Ishikawa (cell line): ENCODE measurements around the gene CDC16.

Experiments used
- CEBPB ChIP-seq: IDR thresholded peaks from 2 replicates; pipeline ENCODE4 v1.6.1; 2012
- CREB1 ChIP-seq: IDR thresholded peaks from 2 replicates; pipeline ENCODE4 v1.6.1; 2012; ENCODE audit warnings: low read depth
- EGR1 ChIP-seq: IDR thresholded peaks from 2 replicates; pipeline ENCODE4 v1.6.1; 2012
- EP300 ChIP-seq: IDR thresholded peaks from 2 replicates; pipeline ENCODE4 v1.6.1; 2012; ENCODE audit warnings: borderline replicate concordance
- FOXM1 ChIP-seq: IDR thresholded peaks from 2 replicates; pipeline ENCODE4 v1.6.1; 2012; ENCODE audit warnings: low read depth, borderline replicate concordance
- MAX ChIP-seq: IDR thresholded peaks from 2 replicates; pipeline ENCODE4 v1.6.1; 2012
- NFIC ChIP-seq: IDR thresholded peaks from 2 replicates; pipeline ENCODE4 v1.6.1; 2012
- RAD21 ChIP-seq: IDR thresholded peaks from 2 replicates; pipeline ENCODE4 v1.6.1; 2012; ENCODE audit warnings: low read depth
- TAF1 ChIP-seq: IDR thresholded peaks from 2 replicates; pipeline ENCODE4 v1.6.1; 2012; ENCODE audit warnings: low read depth, mild to moderate bottlenecking
- TCF12 ChIP-seq: IDR thresholded peaks from 2 replicates; pipeline ENCODE4 v1.6.1; 2012; ENCODE audit warnings: low read depth
- TEAD4 ChIP-seq: IDR thresholded peaks from 2 replicates; pipeline ENCODE4 v1.6.1; 2012
- YY1 ChIP-seq: IDR thresholded peaks from 2 replicates; pipeline ENCODE4 v1.6.1; 2012; ENCODE audit warnings: low read depth
- ZBTB7A ChIP-seq: IDR thresholded peaks from 2 replicates; pipeline ENCODE4 v1.6.1; 2012; ENCODE audit warnings: low read depth
- TF ChIP-seq, protein P1 (sequence below): IDR thresholded peaks from 2 replicates; pipeline ENCODE4 v1.6.1; 2012
- TF ChIP-seq, protein P2 (sequence below): IDR thresholded peaks from 2 replicates; pipeline ENCODE4 v1.6.1; 2012; ENCODE audit warnings: low read depth, mild to moderate bottlenecking

Gene CDC16

GRCh38 chr13:114263578-114263977 is 28.9 kb downstream of the CDC16 start:
- TF ChIP-seq MAX (no peak), TAF1 (no peak), CEBPB (no peak), YY1 (no peak), CREB1 (no peak), EP300 (no peak), NFIC (no peak), TEAD4 (no peak), FOXM1 (no peak), RAD21 (no peak), ZBTB7A (no peak), EGR1 (no peak), TCF12 (no peak)
- TF ChIP-seq, protein P1, sequence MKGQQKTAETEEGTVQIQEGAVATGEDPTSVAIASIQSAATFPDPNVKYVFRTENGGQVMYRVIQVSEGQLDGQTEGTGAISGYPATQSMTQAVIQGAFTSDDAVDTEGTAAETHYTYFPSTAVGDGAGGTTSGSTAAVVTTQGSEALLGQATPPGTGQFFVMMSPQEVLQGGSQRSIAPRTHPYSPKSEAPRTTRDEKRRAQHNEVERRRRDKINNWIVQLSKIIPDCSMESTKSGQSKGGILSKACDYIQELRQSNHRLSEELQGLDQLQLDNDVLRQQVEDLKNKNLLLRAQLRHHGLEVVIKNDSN, result no peak
- TF ChIP-seq, protein P2, sequence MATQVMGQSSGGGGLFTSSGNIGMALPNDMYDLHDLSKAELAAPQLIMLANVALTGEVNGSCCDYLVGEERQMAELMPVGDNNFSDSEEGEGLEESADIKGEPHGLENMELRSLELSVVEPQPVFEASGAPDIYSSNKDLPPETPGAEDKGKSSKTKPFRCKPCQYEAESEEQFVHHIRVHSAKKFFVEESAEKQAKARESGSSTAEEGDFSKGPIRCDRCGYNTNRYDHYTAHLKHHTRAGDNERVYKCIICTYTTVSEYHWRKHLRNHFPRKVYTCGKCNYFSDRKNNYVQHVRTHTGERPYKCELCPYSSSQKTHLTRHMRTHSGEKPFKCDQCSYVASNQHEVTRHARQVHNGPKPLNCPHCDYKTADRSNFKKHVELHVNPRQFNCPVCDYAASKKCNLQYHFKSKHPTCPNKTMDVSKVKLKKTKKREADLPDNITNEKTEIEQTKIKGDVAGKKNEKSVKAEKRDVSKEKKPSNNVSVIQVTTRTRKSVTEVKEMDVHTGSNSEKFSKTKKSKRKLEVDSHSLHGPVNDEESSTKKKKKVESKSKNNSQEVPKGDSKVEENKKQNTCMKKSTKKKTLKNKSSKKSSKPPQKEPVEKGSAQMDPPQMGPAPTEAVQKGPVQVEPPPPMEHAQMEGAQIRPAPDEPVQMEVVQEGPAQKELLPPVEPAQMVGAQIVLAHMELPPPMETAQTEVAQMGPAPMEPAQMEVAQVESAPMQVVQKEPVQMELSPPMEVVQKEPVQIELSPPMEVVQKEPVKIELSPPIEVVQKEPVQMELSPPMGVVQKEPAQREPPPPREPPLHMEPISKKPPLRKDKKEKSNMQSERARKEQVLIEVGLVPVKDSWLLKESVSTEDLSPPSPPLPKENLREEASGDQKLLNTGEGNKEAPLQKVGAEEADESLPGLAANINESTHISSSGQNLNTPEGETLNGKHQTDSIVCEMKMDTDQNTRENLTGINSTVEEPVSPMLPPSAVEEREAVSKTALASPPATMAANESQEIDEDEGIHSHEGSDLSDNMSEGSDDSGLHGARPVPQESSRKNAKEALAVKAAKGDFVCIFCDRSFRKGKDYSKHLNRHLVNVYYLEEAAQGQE, result no peak

DNA sequence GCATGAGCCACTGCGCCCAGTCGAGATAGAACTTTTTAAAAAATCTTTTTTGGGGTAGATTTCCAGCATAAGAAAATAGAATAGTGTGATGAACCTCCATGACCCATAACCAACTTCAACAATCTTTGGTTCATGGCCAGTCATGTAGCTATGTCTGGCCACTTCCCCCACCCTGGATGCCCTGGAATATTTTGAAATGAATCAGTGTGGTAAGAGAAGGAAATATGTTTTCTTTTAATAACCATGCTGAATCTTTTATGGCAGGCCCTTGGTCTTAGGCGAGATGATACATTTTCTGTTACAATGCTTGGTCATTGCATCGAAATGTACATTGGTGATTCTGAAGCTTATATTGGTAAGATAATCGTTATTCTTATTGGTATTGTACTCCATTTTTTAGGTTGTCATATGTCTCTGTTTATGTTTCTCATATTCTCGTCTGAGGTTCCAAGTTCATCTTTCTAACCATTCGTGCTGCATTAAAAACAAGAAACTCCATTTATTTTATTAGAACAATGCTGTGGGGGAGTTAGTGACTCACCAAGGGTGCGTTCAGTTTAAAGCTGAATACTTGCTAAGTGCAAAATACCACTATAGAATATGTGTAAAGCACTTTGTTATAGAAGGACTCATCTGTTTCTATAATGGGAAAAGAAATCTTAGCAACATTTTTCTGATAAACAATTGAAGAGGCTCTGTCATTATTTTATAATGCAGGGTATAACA is 30.4 kb downstream of the CDC16 start:
- TF ChIP-seq TCF12 (no peak), TAF1 (no peak), EGR1 (no peak), RAD21 (no peak), TEAD4 (no peak), CREB1 (no peak)

- no peak for TF ChIP-seq CREB1
- no peak for TF ChIP-seq NFIC
- TF ChIP-seq TAF1, result no peak
- TF ChIP-seq TCF12, result no peak
Observed at GRCh38 chr13:114266241-114266640, 31.5 kb downstream of the CDC16 start.

DNA sequence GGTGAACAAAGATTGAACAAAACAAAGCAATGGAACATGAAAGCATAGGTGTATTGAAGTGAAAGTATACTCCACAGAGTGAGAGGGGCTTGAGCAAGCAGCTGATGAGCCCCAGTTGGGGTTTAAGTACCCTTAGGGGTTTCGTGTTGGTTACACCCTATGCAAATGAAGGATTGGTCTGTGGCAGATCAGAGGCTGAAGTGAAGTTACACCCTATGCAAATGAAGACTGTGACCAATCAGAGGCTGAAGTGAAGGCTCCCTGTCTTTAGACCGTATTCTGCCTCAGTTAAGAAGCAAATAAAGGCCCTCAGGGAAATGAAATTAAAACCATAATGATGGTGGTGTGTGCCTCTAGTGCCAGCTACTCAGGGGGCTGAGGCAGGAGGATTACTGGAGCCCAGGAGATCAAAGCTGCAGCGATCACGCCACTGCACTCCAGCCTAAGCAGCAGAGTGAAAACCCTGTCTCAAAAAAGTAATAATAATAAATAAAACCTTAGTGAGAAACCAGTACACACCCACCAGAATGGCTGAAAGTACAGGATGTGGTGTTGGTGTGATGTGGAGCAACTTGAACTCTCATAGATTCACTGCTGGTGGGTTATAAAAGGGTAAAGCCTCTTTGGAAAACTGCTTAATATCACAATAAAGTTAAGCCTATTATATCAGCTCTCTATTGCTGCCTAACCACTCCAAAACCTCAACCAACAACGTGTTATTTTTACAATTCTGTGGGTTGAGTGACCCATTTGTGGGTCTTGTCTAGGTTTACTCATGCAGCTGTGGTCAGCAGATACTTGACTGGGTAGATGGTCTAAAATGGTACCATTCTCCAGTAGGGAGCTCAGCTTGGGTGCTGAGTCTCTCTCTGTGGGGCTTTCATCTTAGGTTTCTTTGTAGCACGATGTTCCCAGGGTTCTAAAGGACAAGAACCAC is 33.9 kb downstream of the CDC16 start:
- TF ChIP-seq MAX, result no peak
- no peak for TF ChIP-seq EGR1
- no peak for TF ChIP-seq CREB1
- no peak for TF ChIP-seq FOXM1
- TF ChIP-seq, protein P1, result no peak
- TF ChIP-seq YY1, result no peak
- TF ChIP-seq CEBPB, result no peak
- TF ChIP-seq NFIC, result no peak
- no peak for TF ChIP-seq TAF1

GRCh38 chr13:114269281-114269770 is 34.6 kb downstream of the CDC16 start:
- TF ChIP-seq, protein P2, result no peak
- TF ChIP-seq ZBTB7A, result no peak
- TF ChIP-seq TAF1, result no peak
- TF ChIP-seq CEBPB, result no peak
- no peak for TF ChIP-seq YY1
- no peak for TF ChIP-seq TCF12
- TF ChIP-seq TEAD4, result no peak
- TF ChIP-seq NFIC, result no peak
- TF ChIP-seq, protein P1, result no peak
- TF ChIP-seq CREB1, result no peak
- no peak for TF ChIP-seq MAX
